GM12891 (cell line): ENCODE measurements around the gene ZFAND3.

Experiments
- POLR2A ChIP-seq: IDR thresholded peaks from 2 replicates; pipeline ENCODE4 v1.6.1; 2011; ENCODE audit warnings: low read depth, low read length, control low read depth
- POLR2AphosphoS5 ChIP-seq: IDR thresholded peaks from 2 replicates; pipeline ENCODE4 v1.6.1; 2011; ENCODE audit warnings: low read depth, low read length, control low read depth
- SPI1 ChIP-seq: IDR thresholded peaks from 2 replicates; pipeline ENCODE4 v1.6.1; 2011; ENCODE audit warnings: low read depth, low read length, control low read depth
- TAF1 ChIP-seq: IDR thresholded peaks from 2 replicates; pipeline ENCODE4 v1.6.1; 2011; ENCODE audit warnings: low read depth, low read length, control low read depth

GRCh38 chr6:38163186-38164130 lies 343.9 kb downstream of the ZFAND3 start:
- TF ChIP-seq POLR2A (no peak), POLR2AphosphoS5 (no peak), TAF1 (no peak), SPI1 (no peak)
